DND-41 (cell line): ENCODE measurements around the gene CTSF.
"Not testable (repeated sequence)": the region's sequence is repeated elsewhere in the genome, so short reads cannot be mapped to it uniquely, and the experiment has no call there.

Source experiments
- ATAC-seq: fragments of 200-7000 bp; cut with Tn5 transposase; 3 replicates; pipeline ENCODE4 v1.9.1; 2021; ENCODE audit warnings: low read depth; ENCODE audit not compliant: insufficient read depth
- DNase-seq: peaks from one replicate; pipeline ENCODE4 v3.0.0-alpha.2; 2020
- H2AFZ ChIP-seq: 2 replicates; pipeline ENCODE4 v1.6.0; 2012; ENCODE audit warnings: low read depth, low read length
- H3K27ac ChIP-seq: 2 replicates; pipeline ENCODE4 v1.5.1; 2012; ENCODE audit warnings: low read length, inconsistent platforms
- H3K27me3 ChIP-seq: fragments of 200-600 bp; sonication (generic); 2 replicates; pipeline ENCODE4 v1.6.0; 2012; ENCODE audit warnings: low read length, mild to moderate bottlenecking, inconsistent platforms; ENCODE audit not compliant: insufficient read depth, poor library complexity
- H3K36me3 ChIP-seq: 2 replicates; pipeline ENCODE4 v1.5.1; 2012; ENCODE audit warnings: low read length, inconsistent platforms; ENCODE audit not compliant: insufficient read depth
- H3K4me1 ChIP-seq: 2 replicates; pipeline ENCODE4 v1.5.1; 2012; ENCODE audit warnings: mild to moderate bottlenecking, low read length; ENCODE audit not compliant: insufficient read depth
- H3K4me2 ChIP-seq: 2 replicates; pipeline ENCODE4 v1.6.0; 2012; ENCODE audit warnings: mild to moderate bottlenecking, moderate library complexity, low read length, inconsistent platforms; ENCODE audit not compliant: insufficient read depth
- H3K4me3 ChIP-seq, 2 experiments: fragments of 200-600 bp in 1 of 2; shearing (Covaris generic) in 1 of 2; 2 replicates each; pipeline ENCODE4 v1.5.1; 2012 to 2016; ENCODE audit warnings: inconsistent platforms in 2 of 2, low read length in 2 of 2, mild to moderate bottlenecking in 2 of 2, low read depth in 1 of 2, moderate library complexity in 1 of 2
- H3K79me2 ChIP-seq: 2 replicates; pipeline ENCODE4 v1.6.0; 2012; ENCODE audit warnings: low read length, inconsistent platforms; ENCODE audit not compliant: insufficient read depth
- H3K9ac ChIP-seq: 2 replicates; pipeline ENCODE4 v1.6.0; 2012; ENCODE audit warnings: low read depth, mild to moderate bottlenecking, inconsistent platforms, low read length, moderate library complexity
- H3K9me3 ChIP-seq: 2 replicates; pipeline ENCODE4 v1.5.1; 2012; ENCODE audit warnings: low read length, moderate library complexity, mild to moderate bottlenecking, inconsistent platforms; ENCODE audit not compliant: insufficient read depth, severe bottlenecking
- H4K20me1 ChIP-seq: 2 replicates; pipeline ENCODE4 v1.6.0; 2012; ENCODE audit warnings: low read length; ENCODE audit not compliant: insufficient read depth
- CTCF ChIP-seq: IDR thresholded peaks from 2 replicates; pipeline ENCODE4 v1.5.1; 2012; ENCODE audit warnings: borderline replicate concordance, low read length, moderate library complexity, mild to moderate bottlenecking; ENCODE audit not compliant: poor library complexity, severe bottlenecking; ENCODE audit errors: extremely low read depth
- EZH2 ChIP-seq: IDR thresholded peaks from 3 replicates; pipeline ENCODE4 v1.6.1; 2012; ENCODE audit warnings: borderline replicate concordance, low read depth, mild to moderate bottlenecking, moderate library complexity, low read length, inconsistent platforms; ENCODE audit not compliant: severe bottlenecking

Gene CTSF

GRCh38 chr11:66592457-66593302 is 24.3 kb upstream of the CTSF start, which contains the start of the genes CCDC87 and CCS:
CCDC87 (minus strand) TSS chr11:66593063; CDS start chr11:66593015, 48 bp downstream.
CCS (plus strand) TSS chr11:66593185; CDS start chr11:66593262, 77 bp downstream.
- peak within 1 kb of the TSS; percentile 82 for H3K9ac ChIP-seq
- no peaks in the 10 kb centered on the region for H3K9me3 ChIP-seq
- no peaks in the 10 kb centered on the region; the same call in 1 of the 2 replicates for H3K36me3 ChIP-seq
- H3K79me2 ChIP-seq: peaks cover 12% of the 10 kb centered on the region
- H2AFZ ChIP-seq: peak within 1 kb of the TSS; percentile 93
- H3K27me3 ChIP-seq: no peaks in the 10 kb centered on the region
- peak; percentile 98 for DNase-seq
- H3K4me1 ChIP-seq: peaks cover 26% of the 10 kb centered on the region
- H4K20me1 ChIP-seq: no peaks in the 10 kb centered on the region
- H3K27ac ChIP-seq: peak within 1 kb of the TSS; percentile 81
- TF ChIP-seq CTCF (peak; percentile 67), EZH2 (no peak)
- ATAC-seq: peak; percentile 98
- peak within 1 kb of the TSS; percentile 98 for H3K4me2 ChIP-seq
- peak within 1 kb of the TSS; percentile 80 to 96 for H3K4me3 ChIP-seq

GRCh38 chr11:66591175-66591574 is 22.8 kb upstream of the CTSF start:
- Histone ChIP-seq H3K27ac (no peak overlapping the region), H3K4me3 (no peak overlapping the region), H3K79me2 (peaks cover 9% of the 10 kb centered on the region), H4K20me1 (no peaks in the 10 kb centered on the region), H3K9me3 (no peaks in the 10 kb centered on the region), H2AFZ (no peak overlapping the region), H3K36me3 (no peaks in the 10 kb centered on the region; the same call in 1 of the 2 replicates), H3K4me1 (peaks cover 26% of the 10 kb centered on the region), H3K9ac (no peak overlapping the region), H3K27me3 (no peaks in the 10 kb centered on the region), H3K4me2 (no peak overlapping the region)
- ATAC-seq (no peak), DNase-seq (no peak)
- TF ChIP-seq CTCF: no peak

- Histone ChIP-seq H3K36me3 (no peaks in the 10 kb centered on the region; the same call in 1 of the 2 replicates), H3K4me2 (no peak overlapping the region), H3K27ac (no peak overlapping the region), H3K9ac (no peak overlapping the region), H3K4me1 (peaks cover 26% of the 10 kb centered on the region), H3K4me3 (no peak overlapping the region), H2AFZ (no peak overlapping the region), H3K79me2 (peaks cover 9% of the 10 kb centered on the region), H3K27me3 (no peaks in the 10 kb centered on the region), H3K9me3 (no peaks in the 10 kb centered on the region), H4K20me1 (no peaks in the 10 kb centered on the region)
- TF ChIP-seq EZH2: no peak
- no peak for TF ChIP-seq CTCF
- ATAC-seq (no peak), DNase-seq (no peak)
Measured at GRCh38 chr11:66589996-66590675, 21.7 kb upstream of the CTSF start.

DNA sequence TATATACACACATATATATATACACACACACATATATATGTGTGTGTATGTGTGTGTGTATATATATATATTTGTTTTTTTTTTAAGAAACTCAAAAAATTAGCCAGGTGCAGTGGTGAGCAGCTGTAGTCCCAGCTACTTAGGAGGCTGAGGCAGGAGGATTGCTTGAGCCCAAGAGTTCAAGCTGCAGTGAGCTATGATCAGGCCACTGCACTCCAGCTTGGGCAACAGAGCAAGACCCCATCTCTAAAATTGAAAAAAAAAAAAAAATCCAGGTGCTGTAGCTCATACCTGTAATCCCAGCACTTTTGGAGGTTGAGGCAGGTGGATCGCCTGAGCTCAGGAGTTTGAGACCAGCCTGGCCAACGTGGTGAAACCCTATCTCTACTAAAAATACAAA is 20.9 kb upstream of the CTSF start:
- ATAC-seq, H3K9me3 ChIP-seq, H2AFZ ChIP-seq, H3K4me3 ChIP-seq, H4K20me1 ChIP-seq, H3K36me3 ChIP-seq, H3K4me2 ChIP-seq, DNase-seq, H3K27ac ChIP-seq, H3K27me3 ChIP-seq, H3K79me2 ChIP-seq, H3K9ac ChIP-seq: not testable (repeated sequence)
- peaks cover 20% of the 10 kb centered on the region for H3K4me1 ChIP-seq
